Neuronal stem cell (in vitro differentiated cells): ENCODE measurements around the gene CDK2AP2.

ENCODE experiments used
- DNase-seq: peaks from one replicate; pipeline ENCODE4 v3.0.0-alpha.2; 2013; ENCODE audit warnings: low spot score
- H2AFZ ChIP-seq: one replicate; pipeline ENCODE4 v1.6.1; 2013; ENCODE audit warnings: mild to moderate bottlenecking, low read length, inconsistent platforms
- H2AK5ac ChIP-seq: 2 replicates; pipeline ENCODE4 v1.6.1; 2013; ENCODE audit warnings: low read depth, mild to moderate bottlenecking, inconsistent platforms, low read length, moderate library complexity, mixed read lengths
- H2BK120ac ChIP-seq: 2 replicates; pipeline ENCODE4 v1.6.1; 2013; ENCODE audit warnings: low read depth, mild to moderate bottlenecking, inconsistent platforms, low read length, moderate library complexity, mixed read lengths
- H2BK12ac ChIP-seq: one replicate; pipeline ENCODE4 v1.6.1; 2013; ENCODE audit warnings: low read length, inconsistent platforms
- H2BK15ac ChIP-seq: 2 replicates; pipeline ENCODE4 v1.6.1; 2013; ENCODE audit warnings: mild to moderate bottlenecking, low read length, inconsistent platforms, mixed read lengths
- H2BK5ac ChIP-seq: one replicate; pipeline ENCODE4 v1.6.1; 2013; ENCODE audit warnings: inconsistent platforms, mild to moderate bottlenecking, low read length, moderate library complexity
- H3K14ac ChIP-seq: one replicate; pipeline ENCODE4 v1.6.1; 2013; ENCODE audit warnings: low read length, inconsistent platforms
- H3K18ac ChIP-seq: 2 replicates; pipeline ENCODE4 v1.6.1; 2013; ENCODE audit warnings: low read length, inconsistent platforms
- H3K23ac ChIP-seq: 2 replicates; pipeline ENCODE4 v1.6.1; 2013; ENCODE audit warnings: low read depth, mild to moderate bottlenecking, mixed read lengths, low read length, inconsistent platforms; ENCODE audit not compliant: poor library complexity
- H3K27ac ChIP-seq: replicated peaks from 3 replicates; pipeline ENCODE4 v1.5.1; 2013; ENCODE audit warnings: low read length, inconsistent platforms
- H3K27me3 ChIP-seq, 3 experiments: 2 replicates each; pipeline ENCODE4 v1.6.1; 2013; ENCODE audit warnings: low read length in 3 of 3, mild to moderate bottlenecking in 2 of 3, inconsistent platforms in 1 of 3, low read depth in 1 of 3, mixed read lengths in 1 of 3, moderate library complexity in 1 of 3; ENCODE audit not compliant: control insufficient read depth in 3 of 3, insufficient read depth in 3 of 3
- H3K36me3 ChIP-seq, 2 donors: replicated peaks in 1 of 2; 2 replicates each; pipeline ENCODE4 v1.6.1; 2013; ENCODE audit warnings: low read length in 2 of 2; ENCODE audit not compliant: control insufficient read depth in 2 of 2, insufficient read depth in 2 of 2
- H3K4ac ChIP-seq: 2 replicates; pipeline ENCODE4 v1.6.1; 2013; ENCODE audit warnings: inconsistent platforms, mild to moderate bottlenecking, low read length, moderate library complexity
- H3K4me1 ChIP-seq, 2 donors: 1 replicate in 1 of 2; 2 replicates in 1 of 2; pipeline ENCODE4 v1.6.1; 2013; ENCODE audit warnings: low read length in 2 of 2, low read depth in 1 of 2; ENCODE audit not compliant: control insufficient read depth in 2 of 2, insufficient read depth in 1 of 2
- H3K4me2 ChIP-seq: one replicate; pipeline ENCODE4 v1.6.1; 2013; ENCODE audit warnings: mild to moderate bottlenecking, low read length, inconsistent platforms; ENCODE audit not compliant: insufficient read depth, poor library complexity, severe bottlenecking
- H3K4me3 ChIP-seq, 2 donors: 2 replicates each; pipeline ENCODE4 v1.5.1; 2013; ENCODE audit warnings: low read length in 2 of 2, mild to moderate bottlenecking in 2 of 2, inconsistent platforms in 1 of 2, moderate library complexity in 1 of 2
- H3K79me1 ChIP-seq: one replicate; pipeline ENCODE4 v1.6.1; 2013; ENCODE audit warnings: low read depth, mild to moderate bottlenecking, inconsistent platforms, low read length, moderate library complexity
- H3K9ac ChIP-seq: one replicate; pipeline ENCODE4 v1.6.1; 2013; ENCODE audit warnings: mild to moderate bottlenecking, low read depth, low read length, inconsistent platforms; ENCODE audit not compliant: poor library complexity
- H3K9me3 ChIP-seq, 2 donors: replicated peaks in 1 of 2; 2 replicates each; pipeline versions ENCODE3 to v1.6.1; 2013; ENCODE audit warnings: low read length in 2 of 2, mild to moderate bottlenecking in 2 of 2, inconsistent platforms in 1 of 2, low read depth in 1 of 2, mixed read lengths in 1 of 2, moderate library complexity in 1 of 2; ENCODE audit not compliant: control insufficient read depth in 2 of 2, insufficient read depth in 1 of 2
- H4K8ac ChIP-seq: one replicate; pipeline ENCODE4 v1.6.1; 2013; ENCODE audit warnings: low read depth, mild to moderate bottlenecking, inconsistent platforms, low read length, moderate library complexity
- H4K91ac ChIP-seq: one replicate; pipeline ENCODE4 v1.6.1; 2013; ENCODE audit warnings: low read length, low read depth, mild to moderate bottlenecking, inconsistent platforms; ENCODE audit not compliant: poor library complexity
- WGBS, 2 donors: extraction: QIAGEN DNeasy Blood & Tissue Kit; methylation state at CpG; one replicate each; pipeline ENCODE4 v1.1.7; 2013; ENCODE audit warnings: missing lambda C conversion rate in 2 of 2, mixed read lengths in 1 of 2; ENCODE audit not compliant: insufficient read length in 2 of 2, insufficient replicate concordance in 1 of 2; ENCODE audit errors: extremely low coverage in 2 of 2; 5-methylcytosine and 5-hydroxymethylcytosine counted together

CDK2AP2 gene

DNA sequence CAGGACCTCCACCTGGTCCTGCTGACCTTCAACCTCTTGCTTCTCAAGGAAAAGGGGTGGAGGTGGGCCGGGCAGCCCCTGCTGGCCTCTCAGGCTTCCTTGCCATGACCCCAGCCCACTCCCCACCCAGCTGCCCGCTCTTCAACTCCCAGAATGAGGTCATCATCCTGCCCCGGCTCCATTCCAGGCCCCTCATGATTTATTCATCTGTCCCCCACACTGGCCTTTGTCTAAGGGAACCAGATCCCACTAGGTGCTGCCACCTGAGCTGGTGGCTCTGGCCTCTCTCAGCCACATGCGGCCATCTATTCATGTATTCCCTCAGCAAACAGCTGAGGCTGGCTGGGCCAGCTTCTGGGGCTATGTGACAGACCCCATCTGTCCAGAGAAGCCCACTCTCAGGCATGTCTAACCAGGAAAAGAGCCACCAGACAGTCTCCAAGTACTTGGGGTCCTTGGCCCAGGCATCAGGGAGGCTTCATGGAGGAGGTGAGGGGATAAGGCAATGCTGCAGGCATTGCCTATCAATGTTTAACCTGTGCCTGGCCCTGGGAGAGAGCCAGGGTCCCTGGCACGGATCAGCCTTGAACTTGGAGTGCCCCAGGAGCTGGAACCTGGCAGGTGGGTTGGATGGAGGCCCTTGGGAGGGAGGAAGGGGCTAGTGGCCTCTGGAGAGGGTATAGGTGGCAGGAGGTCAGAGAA lies 17.5 kb upstream of the CDK2AP2 start:
- H3K27me3 ChIP-seq = peaks cover 0 to 3% (median 0%) of the 10 kb centered on the region in 3 experiments
- H3K79me1 ChIP-seq = no peaks in the 10 kb centered on the region
- no peak overlapping the region for H3K4me2 ChIP-seq
- H3K4ac ChIP-seq = no peak overlapping the region
- no CpG with 5 or more reads among the region's 5 CpGs for WGBS, 2 donors
- no peak overlapping the region for H2BK5ac ChIP-seq
- H3K23ac ChIP-seq = peak overlapping the region; percentile 2
- H2BK120ac ChIP-seq = no peak overlapping the region
- H4K91ac ChIP-seq = no peak overlapping the region
- no peak overlapping the region for H3K27ac ChIP-seq
- H3K4me1 ChIP-seq = peaks cover 2 to 10% of the 10 kb centered on the region in 2 donors
- H2AK5ac ChIP-seq = peak overlapping the region; percentile 93
- H3K14ac ChIP-seq = no peak overlapping the region
- peak overlapping the region; percentile 68 for H2AFZ ChIP-seq
- H3K9me3 ChIP-seq = peaks cover 0 to 1% of the 10 kb centered on the region in 2 donors
- peaks cover 0 to 2% of the 10 kb centered on the region in 2 donors for H3K36me3 ChIP-seq
- H2BK12ac ChIP-seq = peak overlapping the region; percentile 54
- H4K8ac ChIP-seq = no peak overlapping the region
- DNase-seq = no peak
- H2BK15ac ChIP-seq = no peak overlapping the region
- peak overlapping the region; percentile 48 for H3K18ac ChIP-seq
- no peak overlapping the region for H3K9ac ChIP-seq
- H3K4me3 ChIP-seq = no peak overlapping the region

DNA sequence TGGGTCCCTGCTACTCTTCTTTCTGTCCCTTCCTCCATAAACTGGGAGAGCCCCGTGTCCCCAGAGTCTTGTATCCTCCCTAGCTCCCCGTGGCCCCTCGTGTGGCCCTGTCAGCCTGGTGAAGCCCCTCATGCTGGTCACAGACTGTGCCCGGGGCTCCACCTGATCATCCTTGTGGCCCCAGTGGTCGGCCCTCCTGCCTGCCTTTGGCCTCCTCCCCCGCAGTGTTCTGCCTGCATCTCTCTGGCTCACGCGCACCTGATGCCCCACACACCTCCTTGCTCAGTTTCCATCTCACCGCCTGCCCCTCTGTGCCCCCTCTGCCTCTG lies 16.5 kb upstream of the CDK2AP2 start:
- Histone ChIP-seq H2BK5ac (no peak overlapping the region), H2BK15ac (peak overlapping the region; percentile 85), H3K27ac (no peak overlapping the region)

DNA sequence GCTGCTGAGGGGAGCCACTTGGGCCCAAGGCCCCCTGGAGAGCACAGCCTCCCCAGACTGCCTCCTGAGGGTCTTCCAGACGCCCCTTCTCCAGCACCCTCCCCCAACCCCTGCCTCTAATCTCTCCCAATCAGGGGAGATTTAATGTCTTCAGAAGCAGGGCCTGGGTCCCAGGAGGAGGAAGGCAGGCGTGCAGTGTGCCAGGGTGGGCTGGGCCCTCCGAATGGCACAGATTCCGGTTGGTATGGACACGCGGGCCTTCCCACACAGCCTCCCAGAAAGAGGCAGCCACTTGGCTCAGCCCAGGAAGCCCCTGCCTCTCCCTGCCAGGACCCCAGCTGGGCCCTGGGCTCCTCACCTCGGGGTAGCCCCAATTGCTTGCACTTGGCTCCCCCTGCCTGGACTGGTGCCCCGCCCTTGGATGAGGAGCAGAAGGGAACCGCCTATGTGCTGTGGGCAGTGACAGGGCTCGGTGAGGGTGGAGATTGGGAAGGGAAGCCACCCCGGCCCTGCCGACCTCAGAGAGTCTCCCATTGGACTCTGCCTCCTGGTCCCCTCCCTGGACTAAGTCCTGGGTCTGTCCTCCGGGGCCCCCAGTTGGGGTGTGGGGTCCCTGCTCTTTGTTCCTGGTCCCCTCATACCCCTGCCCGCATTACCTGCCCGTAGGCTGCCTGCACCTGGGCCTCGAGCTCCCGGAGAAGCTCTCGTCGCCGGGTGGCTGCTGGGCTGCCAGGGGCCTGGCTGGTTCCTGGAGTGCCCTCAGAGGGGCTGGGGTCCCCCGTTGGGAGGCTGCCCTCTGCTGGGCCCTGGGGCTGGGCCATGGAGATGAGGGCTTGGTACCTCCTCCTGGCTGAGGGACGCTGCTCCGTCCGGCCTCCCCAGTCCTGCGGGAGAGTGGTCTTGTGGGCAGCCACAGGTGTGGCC lies 15.9 kb upstream of the CDK2AP2 start:
- Histone ChIP-seq H3K23ac (peak overlapping the region; percentile 73), H3K79me1 (no peaks in the 10 kb centered on the region), H3K4ac (no peak overlapping the region), H3K18ac (peak overlapping the region; percentile 27), H3K9me3 (peaks cover 0 to 1% of the 10 kb centered on the region in 2 donors), H2AFZ (peak overlapping the region; percentile 68), H3K4me1 (peaks cover 2 to 10% of the 10 kb centered on the region in 2 donors), H3K9ac (peak overlapping the region; percentile 12), H2AK5ac (peak overlapping the region; percentile 84), H3K4me2 (no peak overlapping the region), H3K36me3 (peaks cover 0 to 2% of the 10 kb centered on the region in 2 donors), H3K27me3 (peaks cover 0 to 7% (median 0%) of the 10 kb centered on the region in 3 experiments), H2BK12ac (no peak overlapping the region), H4K91ac (no peak overlapping the region), H2BK120ac (no peak overlapping the region), H3K14ac (no peak overlapping the region), H3K4me3 (no peak overlapping the region), H3K27ac (no peak overlapping the region), H2BK5ac (no peak overlapping the region), H4K8ac (no peak overlapping the region), H2BK15ac (peak overlapping the region; percentile 85)
- no peak for DNase-seq
- WGBS, 2 donors = no CpG with 5 or more reads among the region's 25 CpGs

More for the DNA sequence above, 16.5 kb upstream of the CDK2AP2 start:
- peaks cover 0 to 4% (median 0%) of the 10 kb centered on the region in 3 experiments for H3K27me3 ChIP-seq
- H3K23ac ChIP-seq = no peak overlapping the region
- no peak overlapping the region for H4K8ac ChIP-seq
- H3K4ac ChIP-seq = no peak overlapping the region
- no peak overlapping the region for H3K4me3 ChIP-seq
- peak overlapping the region; percentile 84 for H2AK5ac ChIP-seq
- peaks cover 0 to 1% of the 10 kb centered on the region in 2 donors for H3K9me3 ChIP-seq
- H3K36me3 ChIP-seq = peaks cover 0 to 2% of the 10 kb centered on the region in 2 donors
- no peak overlapping the region for H4K91ac ChIP-seq
- peak overlapping the region; percentile 76 for H3K18ac ChIP-seq
- WGBS, 2 donors = no CpG with 5 or more reads among the region's 9 CpGs
- no peak overlapping the region for H2BK12ac ChIP-seq
- H2AFZ ChIP-seq = peak overlapping the region; percentile 68
- H3K4me2 ChIP-seq = no peak overlapping the region
- H3K79me1 ChIP-seq = no peaks in the 10 kb centered on the region
- H3K9ac ChIP-seq = peak overlapping the region; percentile 21
- H2BK120ac ChIP-seq = no peak overlapping the region
- H3K4me1 ChIP-seq = peaks cover 2 to 10% of the 10 kb centered on the region in 2 donors
- no peak overlapping the region for H3K14ac ChIP-seq
- DNase-seq = no peak
